ENCODE results near the gene LCE1C. TPM values are rescaled to one million over a fixed set of nuclear protein-coding genes. Genes with fewer than 3 reads are reported as not detected.

LCE1C gene
- total and polyA plus RNA-seq, 9 of the 15 experiments (the other 6 are each of a cell fraction or from before 2014, with no cell fraction given) = not detected

DNA sequence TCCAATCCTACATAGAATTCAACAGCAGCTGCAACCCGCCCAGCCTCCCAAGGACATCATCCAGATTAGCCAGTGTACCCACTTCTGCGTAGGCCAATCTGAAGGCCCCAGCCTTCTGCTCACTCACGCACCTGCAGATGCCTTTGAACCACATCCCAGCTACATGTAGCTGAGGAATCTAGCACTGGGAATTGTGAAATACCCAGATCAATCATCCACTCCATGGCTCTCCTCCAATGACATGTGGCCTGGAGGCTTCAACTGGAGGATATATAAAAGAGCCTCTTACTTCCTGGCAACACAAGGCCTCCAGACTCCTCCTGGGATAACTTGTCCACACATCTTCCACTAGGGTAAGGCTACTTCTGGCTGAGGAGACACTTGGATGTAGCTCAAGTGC is 36.1 kb upstream of the LCE1C start, which contains the start of gene LCE6A:
Gene LCE6A, plus strand, starts transcription at position 301 of the 400 bp plus-strand sequence. CDS start 665 bp downstream, outside the sequence.
- TF ChIP-seq STAT5A (IDR thresholded peaks at IDR 0.05; ENCODE audit: borderline replicate concordance, low read length) (no peak), GTF2A2 (tag; IDR thresholded peaks at IDR 0.05) (no peak), FIP1L1 (IDR thresholded peaks at IDR 0.05; ENCODE audit: low read depth, low read length, poor library complexity, severe bottlenecking) (no peak), HDAC3 (IDR thresholded peaks at IDR 0.05; ENCODE audit: borderline replicate concordance, partially characterized antibody) (no peak), ZNF217 (CRISPR knock-in tag; IDR thresholded peaks at IDR 0.05) (no peak), TGIF2 (CRISPR knock-in tag; IDR thresholded peaks at IDR 0.05) (no peak), TBL1XR1 (IDR thresholded peaks at IDR 0.05; ENCODE audit: low read length in 2 of 2) (no peak), RBM17 (IDR thresholded peaks at IDR 0.05; ENCODE audit: borderline replicate concordance, low read depth, low read length) (no peak), PHTF2 (CRISPR knock-in tag; IDR thresholded peaks at IDR 0.05) (no peak), SRSF3 (IDR thresholded peaks at IDR 0.05; ENCODE audit: insufficient read depth, low read length) (no peak), FOSL1 (tag; conservative IDR thresholded peaks at IDR 0.05) (no peak)
- TF ChIP-seq, protein P1, sequence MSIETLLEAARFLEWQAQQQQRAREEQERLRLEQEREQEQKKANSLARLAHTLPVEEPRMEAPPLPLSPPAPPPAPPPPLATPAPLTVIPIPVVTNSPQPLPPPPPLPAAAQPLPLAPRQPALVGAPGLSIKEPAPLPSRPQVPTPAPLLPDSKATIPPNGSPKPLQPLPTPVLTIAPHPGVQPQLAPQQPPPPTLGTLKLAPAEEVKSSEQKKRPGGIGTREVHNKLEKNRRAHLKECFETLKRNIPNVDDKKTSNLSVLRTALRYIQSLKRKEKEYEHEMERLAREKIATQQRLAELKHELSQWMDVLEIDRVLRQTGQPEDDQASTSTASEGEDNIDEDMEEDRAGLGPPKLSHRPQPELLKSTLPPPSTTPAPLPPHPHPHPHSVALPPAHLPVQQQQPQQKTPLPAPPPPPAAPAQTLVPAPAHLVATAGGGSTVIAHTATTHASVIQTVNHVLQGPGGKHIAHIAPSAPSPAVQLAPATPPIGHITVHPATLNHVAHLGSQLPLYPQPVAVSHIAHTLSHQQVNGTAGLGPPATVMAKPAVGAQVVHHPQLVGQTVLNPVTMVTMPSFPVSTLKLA (conservative IDR thresholded peaks at IDR 0.05) = no peak
- TF ChIP-seq, protein P2, sequence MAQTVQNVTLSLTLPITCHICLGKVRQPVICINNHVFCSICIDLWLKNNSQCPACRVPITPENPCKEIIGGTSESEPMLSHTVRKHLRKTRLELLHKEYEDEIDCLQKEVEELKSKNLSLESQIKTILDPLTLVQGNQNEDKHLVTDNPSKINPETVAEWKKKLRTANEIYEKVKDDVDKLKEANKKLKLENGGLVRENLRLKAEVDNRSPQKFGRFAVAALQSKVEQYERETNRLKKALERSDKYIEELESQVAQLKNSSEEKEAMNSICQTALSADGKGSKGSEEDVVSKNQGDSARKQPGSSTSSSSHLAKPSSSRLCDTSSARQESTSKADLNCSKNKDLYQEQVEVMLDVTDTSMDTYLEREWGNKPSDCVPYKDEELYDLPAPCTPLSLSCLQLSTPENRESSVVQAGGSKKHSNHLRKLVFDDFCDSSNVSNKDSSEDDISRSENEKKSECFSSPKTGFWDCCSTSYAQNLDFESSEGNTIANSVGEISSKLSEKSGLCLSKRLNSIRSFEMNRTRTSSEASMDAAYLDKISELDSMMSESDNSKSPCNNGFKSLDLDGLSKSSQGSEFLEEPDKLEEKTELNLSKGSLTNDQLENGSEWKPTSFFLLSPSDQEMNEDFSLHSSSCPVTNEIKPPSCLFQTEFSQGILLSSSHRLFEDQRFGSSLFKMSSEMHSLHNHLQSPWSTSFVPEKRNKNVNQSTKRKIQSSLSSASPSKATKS (CRISPR knock-in tag; IDR thresholded peaks at IDR 0.05) = no peak
- TF ChIP-seq, protein P3, sequence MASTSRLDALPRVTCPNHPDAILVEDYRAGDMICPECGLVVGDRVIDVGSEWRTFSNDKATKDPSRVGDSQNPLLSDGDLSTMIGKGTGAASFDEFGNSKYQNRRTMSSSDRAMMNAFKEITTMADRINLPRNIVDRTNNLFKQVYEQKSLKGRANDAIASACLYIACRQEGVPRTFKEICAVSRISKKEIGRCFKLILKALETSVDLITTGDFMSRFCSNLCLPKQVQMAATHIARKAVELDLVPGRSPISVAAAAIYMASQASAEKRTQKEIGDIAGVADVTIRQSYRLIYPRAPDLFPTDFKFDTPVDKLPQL (IDR thresholded peaks at IDR 0.05; ENCODE audit: extremely low read depth, insufficient read length) = no peak
- TF ChIP-seq, protein P4, sequence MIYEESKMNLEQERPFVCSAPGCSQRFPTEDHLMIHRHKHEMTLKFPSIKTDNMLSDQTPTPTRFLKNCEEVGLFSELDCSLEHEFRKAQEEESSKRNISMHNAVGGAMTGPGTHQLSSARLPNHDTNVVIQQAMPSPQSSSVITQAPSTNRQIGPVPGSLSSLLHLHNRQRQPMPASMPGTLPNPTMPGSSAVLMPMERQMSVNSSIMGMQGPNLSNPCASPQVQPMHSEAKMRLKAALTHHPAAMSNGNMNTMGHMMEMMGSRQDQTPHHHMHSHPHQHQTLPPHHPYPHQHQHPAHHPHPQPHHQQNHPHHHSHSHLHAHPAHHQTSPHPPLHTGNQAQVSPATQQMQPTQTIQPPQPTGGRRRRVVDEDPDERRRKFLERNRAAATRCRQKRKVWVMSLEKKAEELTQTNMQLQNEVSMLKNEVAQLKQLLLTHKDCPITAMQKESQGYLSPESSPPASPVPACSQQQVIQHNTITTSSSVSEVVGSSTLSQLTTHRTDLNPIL (CRISPR knock-in tag; IDR thresholded peaks at IDR 0.05) = no peak
- 0% methylated on average over 3 of the region's 3 CpGs for WGBS (ENCODE audit: insufficient coverage, low coverage, missing lambda C conversion rate)
- H3K27me3 ChIP-seq (ENCODE audit: control insufficient read depth in 2 of 2, insufficient read depth in 2 of 2, low read length in 2 of 2) = no peaks in the 10 kb centered on the region; a peak in 1 of 5 replicates
- H3K79me2 ChIP-seq (ENCODE audit: control insufficient read depth, insufficient read depth, low read length) = no peaks in the 10 kb centered on the region
- no TSS peak for BruUV-seq (replicated peaks)
- no peak for FAIRE-seq
- no peak within 1 kb of the TSS for H3K9ac ChIP-seq (ENCODE audit: insufficient read depth in 1 of 2, low read depth in 2 of 2, low read length in 2 of 2)
- ChIA-PET POLR2A (no interaction called here), CTCF (ENCODE audit: low intra/inter-chr PET ratio) (no interaction called here)
- no peak for ATAC-seq
- H3K4me3 ChIP-seq = no peak within 1 kb of the TSS
- no peaks in the 10 kb centered on the region for H3K36me3 ChIP-seq (ENCODE audit: control insufficient read depth, insufficient read depth, low read length)
- no peak within 1 kb of the TSS for H3K27ac ChIP-seq (ENCODE audit: extremely low read depth, low read depth, low read length)
- no peaks in the 10 kb centered on the region for H3K9me1 ChIP-seq (ENCODE audit: control insufficient read depth, insufficient read depth, low read length)
- no peak within 1 kb of the TSS for H3K4me2 ChIP-seq (ENCODE audit: insufficient read depth, low read length)
- in situ Hi-C loops (cut with MboI) = no loop called here
- intact Hi-C loops (cut with micrococcal nuclease) = no loop called here
- no peaks in the 10 kb centered on the region for H4K20me1 ChIP-seq (replicated peaks; ENCODE audit: control insufficient read depth, insufficient read depth, low read length)
- no peak for DNase-seq (ENCODE audit: extremely low read depth in 1 of 4, low spot score in 3 of 4)
- no peak within 1 kb of the TSS for H2AFZ ChIP-seq (ENCODE audit: low read depth, low read length)
- H3K9me3 ChIP-seq (replicated peaks; ENCODE audit: control insufficient read depth, insufficient read depth, low read depth, low read length) = no peaks in the 10 kb centered on the region
- H3K4me1 ChIP-seq (replicated peaks in 1 of 2; ENCODE audit: control insufficient read depth in 2 of 2, insufficient read depth in 2 of 2, low read length in 2 of 2) = no peaks in the 10 kb centered on the region

All from K562 (cell line).